Uterus (tissue), 4 donors: ENCODE results near the gene OR52M1. TPM values are rescaled to one million over a fixed set of nuclear protein-coding genes. Genes with fewer than 3 reads are reported as not detected.

Experiments
- DNase-seq, 2 donors: peaks; one replicate each; pipeline ENCODE4 v3.0.0-alpha.2; 2019 to 2020
- H3K27ac ChIP-seq, 2 donors: fragments of 200-600 bp; sonication (generic); 1 replicate in 1 of 2; 2 replicates in 1 of 2; pipeline ENCODE4 v1.5.1; 2016 to 2018
- H3K27me3 ChIP-seq, 2 donors: fragments of 200-600 bp; sonication (generic); one replicate each; pipeline ENCODE4 v1.5.1; 2018 to 2019; ENCODE audit warnings: control low read depth in 1 of 2
- H3K36me3 ChIP-seq, 2 donors: fragments of 200-600 bp; sonication (generic); one replicate each; pipeline ENCODE4 v1.5.1; 2019; ENCODE audit warnings: control low read depth in 1 of 2
- H3K4me1 ChIP-seq, 2 donors: fragments of 200-600 bp; sonication (generic); one replicate each; pipeline ENCODE4 v1.5.1; 2018 to 2019; ENCODE audit warnings: control low read depth in 1 of 2
- H3K4me3 ChIP-seq, 2 donors: fragments of 200-600 bp; sonication (generic); 1 replicate in 1 of 2; 2 replicates in 1 of 2; pipeline ENCODE4 v1.5.1; 2018 to 2019; ENCODE audit warnings: mild to moderate bottlenecking in 1 of 2
- H3K9me3 ChIP-seq, 2 donors: fragments of 200-600 bp; sonication (generic); one replicate each; pipeline ENCODE4 v1.5.1; 2019; ENCODE audit warnings: control low read depth in 1 of 2
- POLR2A ChIP-seq, 2 donors: fragments of 450-650 bp; IDR thresholded peaks; one replicate each; pipeline ENCODE4 v1.6.1; 2016; ENCODE audit warnings: antibody characterized with exemption in 2 of 2, mild to moderate bottlenecking in 1 of 2, moderate library complexity in 1 of 2
- intact Hi-C: fragments of 100-400 bp; cut with DNase I; formaldehyde crosslinking; loops from one replicate; pipeline ENCODE4 v1.15.1; 2023; ENCODE audit warnings: low total_unique reads
- total RNA-seq, 4 donors: library from RNA; depleted of rRNA in 3 of 4; stranded (reverse); fragments of >200 nt in 3 of 4; gene quantifications; one replicate each; pipeline versions ENCODE4 v1.1.0 to v1.2.4, GENCODE V29; 2014 to 2023
- TF ChIP-seq, protein P1 (sequence below), 4 experiments: fragments of 200-600 bp in 2 of 4; fragments of 450-650 bp in 2 of 4; sonication (generic) in 2 of 4; IDR thresholded peaks; one replicate each; pipeline ENCODE4 v1.5.1; 2016 to 2019; ENCODE audit warnings: antibody characterized with exemption in 4 of 4, mild to moderate bottlenecking in 2 of 4, moderate library complexity in 1 of 4
- donor health status: DM: yes; HTN: yes; CAD: no.

OR52M1 gene
- total RNA-seq, 4 donors from 2014 or later = not detected

DNA sequence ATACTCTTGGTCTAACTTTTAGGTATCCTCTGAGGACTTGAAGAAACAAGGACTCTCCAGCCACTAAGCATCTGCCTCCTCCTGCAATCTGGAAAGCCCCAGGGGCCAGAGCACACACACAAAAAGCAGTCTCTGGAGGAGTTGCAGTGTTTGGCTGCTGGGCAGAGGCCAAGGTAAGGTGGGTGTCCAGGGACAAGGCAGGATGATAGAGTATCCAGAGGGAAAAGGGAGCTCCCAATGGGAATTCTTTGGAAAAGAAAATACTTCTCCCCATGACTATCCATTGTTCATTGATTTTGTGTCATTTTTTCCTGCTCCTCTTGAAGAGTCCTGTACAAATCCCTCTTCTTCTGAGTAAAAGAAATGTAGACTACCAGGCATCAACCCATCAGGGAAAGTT lies 36.5 kb downstream of the OR52M1 start, which contains the start of gene OR52I2:
OR52I2 (plus strand) TSS at position 301 of the 400 bp plus-strand sequence.
- no peaks in the 10 kb centered on the region for H3K9me3 ChIP-seq
- no peaks in the 10 kb centered on the region for H3K27me3 ChIP-seq
- no peak within 1 kb of the TSS for H3K27ac ChIP-seq
- TF ChIP-seq POLR2A (IDR thresholded peaks at IDR 0.05) = no peak
- TF ChIP-seq, protein P1, sequence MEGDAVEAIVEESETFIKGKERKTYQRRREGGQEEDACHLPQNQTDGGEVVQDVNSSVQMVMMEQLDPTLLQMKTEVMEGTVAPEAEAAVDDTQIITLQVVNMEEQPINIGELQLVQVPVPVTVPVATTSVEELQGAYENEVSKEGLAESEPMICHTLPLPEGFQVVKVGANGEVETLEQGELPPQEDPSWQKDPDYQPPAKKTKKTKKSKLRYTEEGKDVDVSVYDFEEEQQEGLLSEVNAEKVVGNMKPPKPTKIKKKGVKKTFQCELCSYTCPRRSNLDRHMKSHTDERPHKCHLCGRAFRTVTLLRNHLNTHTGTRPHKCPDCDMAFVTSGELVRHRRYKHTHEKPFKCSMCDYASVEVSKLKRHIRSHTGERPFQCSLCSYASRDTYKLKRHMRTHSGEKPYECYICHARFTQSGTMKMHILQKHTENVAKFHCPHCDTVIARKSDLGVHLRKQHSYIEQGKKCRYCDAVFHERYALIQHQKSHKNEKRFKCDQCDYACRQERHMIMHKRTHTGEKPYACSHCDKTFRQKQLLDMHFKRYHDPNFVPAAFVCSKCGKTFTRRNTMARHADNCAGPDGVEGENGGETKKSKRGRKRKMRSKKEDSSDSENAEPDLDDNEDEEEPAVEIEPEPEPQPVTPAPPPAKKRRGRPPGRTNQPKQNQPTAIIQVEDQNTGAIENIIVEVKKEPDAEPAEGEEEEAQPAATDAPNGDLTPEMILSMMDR (IDR thresholded peaks at IDR 0.05) = no peak
- no peak within 1 kb of the TSS for H3K4me3 ChIP-seq
- no peaks in the 10 kb centered on the region for H3K4me1 ChIP-seq
- no peak for DNase-seq
- H3K36me3 ChIP-seq = no peaks in the 10 kb centered on the region
- intact Hi-C loops = no loop called here

DNA sequence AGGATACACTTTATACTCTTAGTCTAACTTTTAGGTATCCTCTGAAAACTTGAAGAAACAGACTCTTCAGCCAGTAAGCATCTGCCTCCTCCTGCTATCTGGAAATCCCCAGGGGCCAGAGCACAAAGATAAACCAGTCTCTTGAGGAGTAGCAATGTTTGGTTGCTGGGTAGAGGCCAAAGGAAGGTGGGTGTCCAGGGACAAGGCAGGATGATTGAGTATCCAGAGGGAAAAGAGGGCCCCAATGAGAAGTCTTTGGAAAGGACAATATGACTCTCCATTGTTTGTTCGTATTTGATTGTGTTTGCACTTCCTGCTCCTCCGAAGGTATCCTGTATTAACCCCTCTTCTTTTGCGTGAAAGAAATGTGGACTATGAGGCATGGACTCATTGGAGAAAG lies 44.0 kb downstream of the OR52M1 start:
- no peak for DNase-seq
- no peaks in the 10 kb centered on the region for H3K4me1 ChIP-seq
- intact Hi-C loops = no loop called here

DNA sequence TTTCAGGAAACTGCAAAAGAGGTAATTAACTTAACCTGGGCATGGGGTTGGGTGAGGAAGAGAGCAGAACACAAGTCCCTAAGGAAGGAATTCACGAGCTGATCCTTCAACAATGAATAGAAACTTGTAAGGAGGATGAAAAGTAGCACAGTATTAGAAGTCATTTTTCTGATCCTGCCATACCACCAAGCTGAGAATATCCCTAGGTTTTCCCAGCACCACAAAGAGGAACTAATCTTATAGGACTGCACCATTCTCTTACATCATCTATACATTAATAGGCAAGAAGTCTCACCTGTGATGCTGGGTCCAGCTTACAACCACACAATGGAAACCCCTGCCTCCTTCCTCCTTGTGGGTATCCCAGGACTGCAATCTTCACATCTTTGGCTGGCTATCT lies 48.7 kb downstream of the OR52M1 start, which contains the start of gene OR52I1:
OR52I1 (plus strand) TSS at position 301 of the 400 bp plus-strand sequence; CDS start at position 301, 0 bp downstream.
- no peak for DNase-seq
- intact Hi-C loops = no loop called here
- Histone ChIP-seq H3K9me3 (no peaks in the 10 kb centered on the region), H3K4me3 (no peak within 1 kb of the TSS), H3K27ac (no peak within 1 kb of the TSS), H3K27me3 (no peaks in the 10 kb centered on the region), H3K36me3 (no peaks in the 10 kb centered on the region), H3K4me1 (no peaks in the 10 kb centered on the region)
- no peak for TF ChIP-seq POLR2A (IDR thresholded peaks at IDR 0.05)
- TF ChIP-seq, protein P1 (IDR thresholded peaks at IDR 0.05) = no peak

More for the DNA sequence above, 44.0 kb downstream of the OR52M1 start:
- Histone ChIP-seq H3K27ac (no peak overlapping the region), H3K36me3 (no peaks in the 10 kb centered on the region), H3K27me3 (no peaks in the 10 kb centered on the region), H3K4me3 (no peak overlapping the region), H3K9me3 (no peaks in the 10 kb centered on the region)
- TF ChIP-seq, protein P1 (IDR thresholded peaks at IDR 0.05) = no peak
- TF ChIP-seq POLR2A (IDR thresholded peaks at IDR 0.05) = no peak

Other genes with a start within 250 kb of the OR52M1 start
- gene OR52B4, start 176.8 kb upstream of the OR52M1 start, total RNA-seq = 1 to 10 TPM in 1 of 4 donors, not detected in 3; 1.3 TPM
- gene TRIM21, start 151.5 kb upstream of the OR52M1 start, total RNA-seq = 10 to 100 TPM in 3 of 4 donors, 1 to 10 TPM in 1; 5.0 to 28.0 (median 17.0) TPM
- not detected for gene OR52K2, start 95.9 kb upstream of the OR52M1 start, total RNA-seq
- not detected for gene OR52K1, start 62.5 kb upstream of the OR52M1 start, total RNA-seq
- not detected for gene OR52I2, start 36.6 kb downstream of the OR52M1 start, total RNA-seq
- not detected for gene OR52I1, start 48.8 kb downstream of the OR52M1 start, total RNA-seq
- 10 to 100 TPM in 3 of 4 donors, 1 to 10 TPM in 1; 9.0 to 22.7 (median 13.3) TPM for gene TRIM68, start 63.0 kb downstream of the OR52M1 start, total RNA-seq
- not detected for gene OR51D1, start 92.3 kb downstream of the OR52M1 start, total RNA-seq
- gene OR51E1, start 98.8 kb downstream of the OR52M1 start, total RNA-seq = 1 to 10 TPM in 2 of 4 donors, under 1 TPM in 1, not detected in 1; 0.26 to 1.4 (median 1.0) TPM
- 1 to 10 TPM in 1 of 4 donors, under 1 TPM in 3; 0.26 to 1.8 (median 0.49) TPM for gene OR51E2, start 152.7 kb downstream of the OR52M1 start, total RNA-seq
- gene MMP26, start 159.6 kb downstream of the OR52M1 start, total RNA-seq = not detected
- gene OR51F1, start 224.7 kb downstream of the OR52M1 start, total RNA-seq = not detected